ENCODE data around the gene SNTG2.

The SNTG2 gene

GRCh38 chr2:979069-979928 is 28.6 kb downstream of the SNTG2 start:
- H3K9ac ChIP-seq (ENCODE audit: low read depth, low read length): no peak overlapping the region; the same call in 1 of the 2 replicates
- peaks cover 7% of the 10 kb centered on the region for H3K4me1 ChIP-seq (ENCODE audit: insufficient read depth, low read length)
- H3K36me3 ChIP-seq (ENCODE audit: insufficient read depth, low read length): no peaks in the 10 kb centered on the region
- no peaks in the 10 kb centered on the region for H3K9me3 ChIP-seq (ENCODE audit: control insufficient read depth, insufficient read depth, low read length)

DNA sequence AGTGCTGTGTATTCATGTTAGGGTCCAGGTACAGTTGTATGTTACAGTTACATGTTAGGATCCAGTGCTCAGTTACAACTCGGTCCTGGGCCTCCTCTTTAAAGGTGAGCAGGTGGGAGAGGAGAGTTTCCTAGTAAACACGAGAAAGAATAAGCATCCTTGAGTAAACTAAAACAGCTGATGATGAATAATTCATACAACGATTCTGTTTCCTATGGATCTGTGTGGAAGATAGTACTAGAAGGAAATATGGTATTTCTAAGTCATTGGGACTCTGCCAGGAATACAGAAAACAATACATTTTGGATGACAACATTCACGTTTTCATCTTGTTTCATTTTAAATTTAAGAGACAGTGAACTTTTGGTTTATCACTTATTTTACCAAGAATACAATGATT is 29.5 kb downstream of the SNTG2 start:
- H3K9ac ChIP-seq (ENCODE audit: low read depth, low read length): no peak overlapping the region
- no peaks in the 10 kb centered on the region for H3K9me3 ChIP-seq (ENCODE audit: control insufficient read depth, insufficient read depth, low read length)
- H3K36me3 ChIP-seq (ENCODE audit: insufficient read depth, low read length): no peaks in the 10 kb centered on the region

GRCh38 chr2:981258-981657 is 30.6 kb downstream of the SNTG2 start:
- Histone ChIP-seq H3K36me3 (ENCODE audit: insufficient read depth, low read length) (no peaks in the 10 kb centered on the region), H3K9me3 (ENCODE audit: control insufficient read depth, insufficient read depth, low read length) (no peaks in the 10 kb centered on the region), H3K9ac (ENCODE audit: low read depth, low read length) (no peak overlapping the region)

More for the DNA sequence above, 29.5 kb downstream of the SNTG2 start:
- H3K4me1 ChIP-seq (ENCODE audit: insufficient read depth, low read length): peaks cover 7% of the 10 kb centered on the region

DNA sequence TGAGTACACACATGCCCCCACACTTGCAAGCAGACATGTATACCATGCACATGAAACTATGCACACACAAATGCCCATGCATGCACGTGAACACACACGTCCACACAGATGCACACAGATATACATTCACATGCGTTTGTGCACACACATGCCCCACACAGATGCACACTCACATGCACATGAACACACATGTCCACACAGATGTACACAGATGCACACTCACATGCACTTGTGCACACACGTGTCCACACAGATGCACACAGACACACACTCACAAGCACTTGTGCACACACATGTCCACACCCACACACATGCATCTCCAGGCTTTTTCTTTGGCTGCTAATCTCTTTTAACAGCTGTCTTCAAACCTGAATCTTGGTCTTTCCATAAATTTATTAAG is 31.1 kb downstream of the SNTG2 start:
- no peak overlapping the region for H3K9ac ChIP-seq (ENCODE audit: low read depth, low read length)

More at GRCh38 chr2:981258-981657, 30.6 kb downstream of the SNTG2 start:
- peaks cover 7% of the 10 kb centered on the region for H3K4me1 ChIP-seq (ENCODE audit: insufficient read depth, low read length)

GRCh38 chr2:985317-985898 is 34.8 kb downstream of the SNTG2 start:
- no peaks in the 10 kb centered on the region for H3K9me3 ChIP-seq (ENCODE audit: control insufficient read depth, insufficient read depth, low read length)
- no peaks in the 10 kb centered on the region for H3K4me1 ChIP-seq (ENCODE audit: insufficient read depth, low read length)
- no peak overlapping the region for H3K9ac ChIP-seq (ENCODE audit: low read depth, low read length)
- no peaks in the 10 kb centered on the region for H3K36me3 ChIP-seq (ENCODE audit: insufficient read depth, low read length)

More for the DNA sequence above, 31.1 kb downstream of the SNTG2 start:
- no peaks in the 10 kb centered on the region for H3K36me3 ChIP-seq (ENCODE audit: insufficient read depth, low read length)
- no peaks in the 10 kb centered on the region for H3K9me3 ChIP-seq (ENCODE audit: control insufficient read depth, insufficient read depth, low read length)
- peaks cover 7% of the 10 kb centered on the region for H3K4me1 ChIP-seq (ENCODE audit: insufficient read depth, low read length)

GRCh38 chr2:987789-988188 is 37.1 kb downstream of the SNTG2 start:
- H3K4me1 ChIP-seq (ENCODE audit: insufficient read depth, low read length): no peaks in the 10 kb centered on the region

DNA sequence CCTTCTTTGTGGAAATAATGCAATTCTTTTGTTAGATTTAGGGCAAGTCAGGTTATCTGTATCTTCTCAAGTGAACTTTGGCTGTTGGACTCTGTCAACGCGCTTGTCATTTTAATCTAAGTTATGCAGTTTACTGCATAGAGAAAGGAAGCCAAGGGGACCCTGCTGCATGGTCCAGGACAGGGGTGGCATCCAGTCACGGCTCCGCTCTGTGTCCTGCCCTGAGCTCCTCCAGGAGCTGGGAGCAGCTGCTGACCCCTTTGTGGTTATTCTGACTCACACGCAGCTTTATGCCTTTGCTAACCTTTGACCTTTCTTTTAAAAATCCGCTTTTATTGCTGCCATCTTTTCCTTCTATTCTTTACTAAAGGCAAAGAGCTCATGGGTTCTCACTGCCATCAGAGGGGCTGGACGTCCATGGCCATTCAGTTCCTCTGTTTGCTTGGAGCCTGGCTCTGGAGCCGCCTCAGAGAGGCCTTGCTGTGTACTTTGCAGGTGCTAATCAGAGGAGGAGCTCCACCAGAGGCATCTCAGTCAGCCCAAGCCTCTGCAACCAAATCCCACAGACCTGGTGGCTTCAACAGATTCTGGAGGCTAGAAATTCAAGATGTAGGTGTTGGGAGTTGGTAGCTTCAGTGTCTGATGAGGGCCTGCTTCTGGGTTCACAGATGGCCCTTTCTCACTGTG is 39.3 kb downstream of the SNTG2 start:
- H3K36me3 ChIP-seq (ENCODE audit: insufficient read depth, low read length): no peaks in the 10 kb centered on the region
- H3K4me1 ChIP-seq (ENCODE audit: insufficient read depth, low read length): no peaks in the 10 kb centered on the region
- H3K9me3 ChIP-seq (ENCODE audit: control insufficient read depth, insufficient read depth, low read length): no peaks in the 10 kb centered on the region
- no peak overlapping the region for H3K9ac ChIP-seq (ENCODE audit: low read depth, low read length)

More at GRCh38 chr2:987789-988188, 37.1 kb downstream of the SNTG2 start:
- Histone ChIP-seq H3K36me3 (ENCODE audit: insufficient read depth, low read length) (no peaks in the 10 kb centered on the region), H3K9me3 (ENCODE audit: control insufficient read depth, insufficient read depth, low read length) (no peaks in the 10 kb centered on the region), H3K9ac (ENCODE audit: low read depth, low read length) (no peak overlapping the region)

- Histone ChIP-seq H3K36me3 (ENCODE audit: insufficient read depth, low read length) (no peaks in the 10 kb centered on the region), H3K4me1 (ENCODE audit: insufficient read depth, low read length) (no peaks in the 10 kb centered on the region), H3K9me3 (ENCODE audit: control insufficient read depth, insufficient read depth, low read length) (no peaks in the 10 kb centered on the region), H3K9ac (ENCODE audit: low read depth, low read length) (no peak overlapping the region)
Observed at GRCh38 chr2:990970-991369, 40.3 kb downstream of the SNTG2 start.

GRCh38 chr2:1002350-1002749 is 51.7 kb downstream of the SNTG2 start:
- Histone ChIP-seq H3K9me3 (ENCODE audit: control insufficient read depth, insufficient read depth, low read length) (peaks cover 2% of the 10 kb centered on the region; the same call in 1 of the 2 replicates), H3K36me3 (ENCODE audit: insufficient read depth, low read length) (no peaks in the 10 kb centered on the region), H3K4me1 (ENCODE audit: insufficient read depth, low read length) (no peaks in the 10 kb centered on the region), H3K9ac (ENCODE audit: low read depth, low read length) (no peak overlapping the region)

GRCh38 chr2:1004398-1004797 is 53.7 kb downstream of the SNTG2 start:
- H3K9ac ChIP-seq (ENCODE audit: low read depth, low read length): no peak overlapping the region
- H3K36me3 ChIP-seq (ENCODE audit: insufficient read depth, low read length): no peaks in the 10 kb centered on the region
- no peaks in the 10 kb centered on the region for H3K4me1 ChIP-seq (ENCODE audit: insufficient read depth, low read length)
- no peaks in the 10 kb centered on the region for H3K9me3 ChIP-seq (ENCODE audit: control insufficient read depth, insufficient read depth, low read length)

GRCh38 chr2:1010415-1010930 is 59.8 kb downstream of the SNTG2 start:
- H3K9ac ChIP-seq (ENCODE audit: low read depth, low read length): no peak overlapping the region

DNA sequence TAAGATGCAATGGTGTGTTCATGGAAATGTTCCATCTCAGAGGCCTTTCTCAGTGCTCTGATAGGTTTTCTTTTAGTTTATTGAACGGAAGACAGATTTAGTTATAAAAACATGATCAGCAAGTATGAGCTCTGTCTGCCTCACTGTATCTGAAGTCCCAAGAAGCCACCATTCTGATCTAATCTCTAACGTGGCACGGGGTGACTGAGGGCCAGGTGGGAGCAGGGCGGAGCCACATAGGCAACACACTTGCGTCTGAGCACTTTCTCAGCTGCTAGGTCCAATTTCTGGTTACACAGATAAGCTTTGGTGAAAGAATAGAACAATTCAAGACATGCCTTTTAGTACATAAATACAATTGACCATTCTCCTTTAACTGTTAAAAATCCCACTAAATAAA is 60.4 kb downstream of the SNTG2 start:
- H3K4me1 ChIP-seq (ENCODE audit: insufficient read depth, low read length): no peaks in the 10 kb centered on the region
- no peaks in the 10 kb centered on the region for H3K36me3 ChIP-seq (ENCODE audit: insufficient read depth, low read length)
- no peaks in the 10 kb centered on the region for H3K9me3 ChIP-seq (ENCODE audit: control insufficient read depth, insufficient read depth, low read length)
- no peak overlapping the region for H3K9ac ChIP-seq (ENCODE audit: low read depth, low read length)

More at GRCh38 chr2:1010415-1010930, 59.8 kb downstream of the SNTG2 start:
- no peaks in the 10 kb centered on the region for H3K4me1 ChIP-seq (ENCODE audit: insufficient read depth, low read length)
- no peaks in the 10 kb centered on the region for H3K36me3 ChIP-seq (ENCODE audit: insufficient read depth, low read length)
- H3K9me3 ChIP-seq (ENCODE audit: control insufficient read depth, insufficient read depth, low read length): no peaks in the 10 kb centered on the region

DNA sequence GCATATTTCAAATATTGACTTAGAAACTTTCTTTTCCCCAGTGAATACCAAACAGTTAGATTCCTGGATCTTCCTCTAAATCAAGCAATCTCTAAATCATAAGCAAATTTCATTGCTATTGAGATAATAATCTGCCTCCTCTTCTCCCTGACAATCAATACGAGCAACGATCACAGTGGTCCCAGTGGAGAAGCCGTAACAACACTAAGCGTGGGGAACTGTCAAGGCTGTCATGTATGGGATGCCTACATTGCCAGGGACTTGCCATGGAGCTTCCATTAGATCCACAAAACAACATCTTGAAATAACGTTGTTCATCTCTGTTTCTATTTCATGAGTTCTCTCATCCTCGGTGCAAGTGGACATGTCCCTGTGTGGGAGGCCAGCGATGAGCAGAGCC is 61.3 kb downstream of the SNTG2 start:
- H3K9ac ChIP-seq (ENCODE audit: low read depth, low read length): no peak overlapping the region
- H3K4me1 ChIP-seq (ENCODE audit: insufficient read depth, low read length): no peaks in the 10 kb centered on the region
- no peaks in the 10 kb centered on the region for H3K9me3 ChIP-seq (ENCODE audit: control insufficient read depth, insufficient read depth, low read length)
- no peaks in the 10 kb centered on the region for H3K36me3 ChIP-seq (ENCODE audit: insufficient read depth, low read length)

DNA sequence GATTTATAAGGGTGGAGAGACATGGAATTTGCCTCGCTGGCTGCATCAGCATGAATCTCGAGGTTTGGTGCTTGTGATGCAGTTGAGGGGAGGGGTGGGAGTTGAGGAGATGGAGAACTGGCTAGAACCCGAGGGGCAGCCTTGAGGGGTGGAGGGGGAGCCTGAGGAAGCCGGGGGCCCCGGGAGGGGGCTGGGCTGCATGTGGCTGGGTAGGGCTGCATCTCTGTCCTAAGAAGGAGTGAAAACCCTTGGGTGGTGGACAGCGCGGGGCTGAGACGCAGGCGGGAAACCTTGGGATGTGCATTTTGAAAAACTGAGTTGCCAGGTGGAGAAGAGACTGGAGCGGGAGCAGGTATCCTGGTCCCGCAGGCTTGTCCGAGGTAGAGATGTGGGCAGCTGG is 64.2 kb downstream of the SNTG2 start:
- Histone ChIP-seq H3K4me1 (ENCODE audit: insufficient read depth, low read length) (no peaks in the 10 kb centered on the region), H3K36me3 (ENCODE audit: insufficient read depth, low read length) (no peaks in the 10 kb centered on the region), H3K9me3 (ENCODE audit: control insufficient read depth, insufficient read depth, low read length) (no peaks in the 10 kb centered on the region), H3K9ac (ENCODE audit: low read depth, low read length) (no peak overlapping the region)

Data from ES-I3 (cell line).